T-cell (primary cell): ENCODE data around the gene TTYH2. TPM values are rescaled to one million over a fixed set of nuclear protein-coding genes. Genes with fewer than 3 reads are reported as not detected.

Source experiments
- ATAC-seq, 4 experiments: fragments of 200-7000 bp in 3 of 4; fragments of 150-1000 bp in 1 of 4; cut with Tn5 transposase; replicated peaks in 1 of 4; 1 replicate in 3 of 4; 2 replicates in 1 of 4; pipeline ENCODE4 v1.10.0; 2021; ENCODE audit warnings: moderate library complexity in 3 of 4, mild to moderate bottlenecking in 2 of 4, moderate number of reproducible peaks in 1 of 4
- CTCF ChIA-PET, 2 donors: fragments of 300-600 bp; sonication (Branson Sonifier 250); formaldehyde crosslinking; loops; one replicate each; lab custom pipeline; 2022; ENCODE audit warnings: antibody characterized with exemption in 2 of 2; lab: Charles Lee
- POLR2A ChIA-PET, 2 donors: fragments of 300-600 bp; sonication (Branson Sonifier 250); formaldehyde crosslinking; loops; one replicate each; lab custom pipeline; 2022; ENCODE audit warnings: antibody characterized with exemption in 2 of 2; lab: Charles Lee
- DNase-seq, 35 experiments: peaks; one replicate each; pipeline versions ENCODE4 v3.0.0 to v3.0.0-alpha.2; 2013 to 2023
- H3K27ac ChIP-seq: one replicate; pipeline ENCODE4 v1.5.1; 2013; ENCODE audit warnings: low read length
- H3K27me3 ChIP-seq, 2 experiments: replicated peaks in 1 of 2; 1 replicate in 1 of 2; 2 replicates in 1 of 2; pipeline versions ENCODE4 v1.6.1 to v1.7.0; 2013; ENCODE audit warnings: low read length in 1 of 2, mixed read lengths in 1 of 2; ENCODE audit not compliant: control insufficient read depth in 2 of 2, insufficient read depth in 2 of 2; ENCODE audit errors: extremely low read depth in 1 of 2
- H3K36me3 ChIP-seq, 2 donors: 1 replicate in 1 of 2; 2 replicates in 1 of 2; pipeline versions ENCODE4 v1.6.1 to v1.7.0; 2013; ENCODE audit warnings: low read length in 1 of 2; ENCODE audit not compliant: control insufficient read depth in 2 of 2, insufficient read depth in 1 of 2; ENCODE audit errors: extremely low read depth in 1 of 2
- H3K4me1 ChIP-seq, 2 experiments: 1 replicate in 1 of 2; 2 replicates in 1 of 2; pipeline versions ENCODE4 v1.6.1 to v1.7.0; 2013; ENCODE audit warnings: low read length in 2 of 2, mixed read lengths in 1 of 2; ENCODE audit not compliant: insufficient read depth in 2 of 2, control insufficient read depth in 1 of 2; ENCODE audit errors: extremely low read depth in 1 of 2
- H3K4me3 ChIP-seq, 2 donors: 1 replicate in 1 of 2; 2 replicates in 1 of 2; pipeline versions ENCODE4 v1.5.1 to v1.7.0; 2013; ENCODE audit warnings: mild to moderate bottlenecking in 2 of 2, low read length in 1 of 2, moderate library complexity in 1 of 2; ENCODE audit not compliant: control insufficient read depth in 1 of 2; ENCODE audit errors: extremely low read depth in 1 of 2
- H3K9me3 ChIP-seq: 2 replicates; pipeline ENCODE4 v1.7.0; 2013
- H3K27ac Mint-ChIP-seq, 2 donors: one replicate each; pipeline ENCODE4 v1.8.0; 2020 to 2021; ENCODE audit warnings: mild to moderate bottlenecking in 2 of 2, mixed read lengths in 2 of 2
- H3K27me3 Mint-ChIP-seq, 2 donors: one replicate each; pipeline ENCODE4 v1.8.0; 2021 to 2022; ENCODE audit warnings: mixed read lengths in 2 of 2
- H3K36me3 Mint-ChIP-seq: one replicate; pipeline ENCODE4 v1.8.0; 2021; ENCODE audit warnings: mixed read lengths
- H3K4me1 Mint-ChIP-seq, 3 donors: one replicate each; pipeline ENCODE4 v1.8.0; 2020 to 2022; ENCODE audit warnings: mixed read lengths in 3 of 3, mild to moderate bottlenecking in 1 of 3
- H3K4me3 Mint-ChIP-seq, 3 donors: one replicate each; pipeline ENCODE4 v1.8.0; 2020 to 2022; ENCODE audit warnings: mild to moderate bottlenecking in 3 of 3, mixed read lengths in 3 of 3, moderate library complexity in 3 of 3
- H3K9me3 Mint-ChIP-seq, 3 donors: one replicate each; pipeline ENCODE4 v1.8.0; 2020 to 2022; ENCODE audit warnings: mixed read lengths in 3 of 3
- WGBS: methylation state at CpG from one replicate; pipeline ENCODE4 v1.1.5; 2013; ENCODE audit warnings: missing lambda C conversion rate; ENCODE audit not compliant: insufficient coverage; 5-methylcytosine and 5-hydroxymethylcytosine counted together
- total RNA-seq, 35 experiments: library from RNA in 6 of 35; stranded (reverse) in 6 of 35; fragments of 120-200 nt in 1 of 35; gene quantifications; one replicate each; pipeline versions ENCODE4 v1.2.1 to v1.2.4 and lab custom pipeline; 2013 to 2026

The TTYH2 gene
- total RNA-seq, 5 donors from 2014 or later (not counting 1 experiment from before 2014, with no cell fraction given) = 10.0 to 21.7 (median 16.0) TPM

DNA sequence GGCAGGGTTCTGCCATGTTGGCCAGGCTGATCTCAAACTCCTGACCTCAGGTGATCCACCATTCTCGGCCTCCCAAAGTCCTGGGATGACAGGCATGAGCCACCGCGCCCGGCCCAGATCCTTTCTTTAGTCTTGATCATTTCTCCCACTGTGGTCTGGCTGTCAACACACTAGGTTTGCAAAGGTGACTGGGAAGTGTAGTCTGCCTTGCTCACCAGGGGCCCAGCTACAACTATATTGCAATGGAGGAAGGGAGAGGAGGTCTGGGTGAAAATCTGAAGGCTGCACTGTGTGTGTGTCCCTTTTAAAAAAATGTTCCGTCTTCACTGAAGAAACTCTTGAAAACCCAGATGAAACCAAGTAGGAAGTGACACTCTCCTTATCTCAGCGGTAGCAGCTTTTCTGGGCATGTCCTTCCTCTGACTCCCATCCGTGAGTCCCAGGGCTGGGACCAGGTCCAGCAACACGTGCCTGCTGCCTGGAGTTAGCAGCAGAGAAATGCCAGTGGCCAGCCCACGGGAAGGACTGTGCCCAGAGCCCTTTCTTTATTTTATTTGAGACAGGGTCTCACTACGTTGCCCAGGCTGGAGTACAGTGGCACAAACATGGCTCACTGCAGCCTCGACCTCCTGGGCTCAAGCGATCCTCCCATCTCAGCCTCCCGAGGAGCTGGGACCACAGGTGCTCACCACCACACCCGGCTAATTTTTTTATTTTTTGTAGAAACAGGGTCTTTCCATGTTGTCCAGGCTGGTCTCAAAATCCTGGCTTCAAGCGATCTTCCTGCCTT lies 94.8 kb downstream of the TTYH2 start:
- no peak overlapping the region for H3K27ac Mint-ChIP-seq
- Histone ChIP-seq H3K4me3 (no peak overlapping the region), H3K9me3 (no peaks in the 10 kb centered on the region), H3K4me1 (peaks cover 0 to 3% of the 10 kb centered on the region in 2 experiments), H3K36me3 (no peaks in the 10 kb centered on the region), H3K27me3 (peaks cover 0 to 22% of the 10 kb centered on the region in 2 experiments), H3K27ac (no peak overlapping the region)
- H3K4me3 Mint-ChIP-seq = no peak overlapping the region
- ChIA-PET CTCF (no interaction called here), POLR2A (no interaction called here)
- peaks cover 0 to 5% (median 5%) of the 10 kb centered on the region in 3 donors for H3K9me3 Mint-ChIP-seq
- H3K36me3 Mint-ChIP-seq = no peaks in the 10 kb centered on the region
- WGBS = 42% methylated on average over 11 of the region's 15 CpGs
- DNase-seq (no peak), ATAC-seq (no peak)
- no peaks in the 10 kb centered on the region for H3K27me3 Mint-ChIP-seq
- H3K4me1 Mint-ChIP-seq = peaks cover 0 to 9% (median 6%) of the 10 kb centered on the region in 3 donors

DNA sequence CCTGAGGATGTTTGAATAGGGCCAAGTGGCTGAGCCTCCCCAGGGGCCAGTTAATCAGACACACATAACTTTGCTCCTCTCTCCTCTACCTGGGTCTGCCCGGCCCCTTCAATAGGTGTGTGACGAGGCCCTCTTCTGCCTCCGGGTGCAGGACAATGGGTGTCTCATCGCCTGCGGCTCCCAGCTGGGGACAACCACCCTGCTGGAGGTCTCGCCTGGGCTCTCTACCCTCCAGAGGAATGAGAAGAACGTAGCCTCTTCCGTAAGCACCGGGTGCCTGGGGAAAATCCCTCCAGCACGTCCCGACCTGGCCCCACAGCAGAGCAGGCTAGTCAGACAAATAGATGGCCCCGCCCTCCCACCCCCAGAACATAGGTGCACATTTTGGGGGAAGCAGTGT lies 96.5 kb downstream of the TTYH2 start:
- H3K4me3 ChIP-seq = no peak overlapping the region
- peaks cover 0 to 3% of the 10 kb centered on the region in 2 experiments for H3K4me1 ChIP-seq
- peaks cover 0 to 22% of the 10 kb centered on the region in 2 experiments for H3K27me3 ChIP-seq
- ATAC-seq = no peak
- no peaks in the 10 kb centered on the region for H3K36me3 Mint-ChIP-seq
- H3K27ac ChIP-seq = no peak overlapping the region
- H3K9me3 Mint-ChIP-seq = peaks cover 0 to 5% (median 5%) of the 10 kb centered on the region in 3 donors
- ChIA-PET CTCF (no interaction called here), POLR2A (no interaction called here)
- H3K9me3 ChIP-seq = no peaks in the 10 kb centered on the region
- WGBS = 89% methylated on average over 8 of the region's 12 CpGs
- H3K4me1 Mint-ChIP-seq = peaks cover 0 to 9% (median 6%) of the 10 kb centered on the region in 3 donors
- H3K27me3 Mint-ChIP-seq = no peaks in the 10 kb centered on the region
- H3K27ac Mint-ChIP-seq = no peak overlapping the region
- no peak overlapping the region for H3K4me3 Mint-ChIP-seq
- H3K36me3 ChIP-seq = no peaks in the 10 kb centered on the region
- DNase-seq = no peak

Other genes with a start within 250 kb of the TTYH2 start
- 1,000 to 10,000 TPM; 1,569 to 1,786 (median 1,717) TPM for gene RPL38, start 9.9 kb upstream of the TTYH2 start, total RNA-seq
- gene DNAI2, start 60.7 kb downstream of the TTYH2 start, total RNA-seq = 1 to 10 TPM in 4 of 5 donors, under 1 TPM in 1; 0.80 to 5.3 (median 1.7) TPM
- gene KIF19, start 112.7 kb downstream of the TTYH2 start, total RNA-seq = 1 to 10 TPM in 1 of 5 donors, under 1 TPM in 4; 0.20 to 2.0 (median 0.53) TPM
- under 1 TPM in 1 of 5 donors, not detected in 4; 0.26 TPM for gene BTBD17, start 148.3 kb downstream of the TTYH2 start, total RNA-seq
- gene GPR142, start 153.9 kb downstream of the TTYH2 start, total RNA-seq = not detected
- 1 to 10 TPM in 1 of 5 donors, under 1 TPM in 2, not detected in 2; 0.46 to 1.5 (median 0.55) TPM for gene GPRC5C, start 218.5 kb downstream of the TTYH2 start, total RNA-seq